GM19395 (cell line): ENCODE results near the gene OR10H3.
"Not testable (repeated sequence)": the region's sequence is repeated elsewhere in the genome, so short reads cannot be mapped to it uniquely, and the experiment has no call there.

Source experiments
- ATAC-seq: cut with Tn5 transposase; IDR thresholded peaks from one replicate; pipeline ENCODE4 v1.9.1; 2021; ENCODE audit warnings: mild to moderate bottlenecking, moderate library complexity; ENCODE audit not compliant: unreplicated experiment

The OR10H3 gene

DNA sequence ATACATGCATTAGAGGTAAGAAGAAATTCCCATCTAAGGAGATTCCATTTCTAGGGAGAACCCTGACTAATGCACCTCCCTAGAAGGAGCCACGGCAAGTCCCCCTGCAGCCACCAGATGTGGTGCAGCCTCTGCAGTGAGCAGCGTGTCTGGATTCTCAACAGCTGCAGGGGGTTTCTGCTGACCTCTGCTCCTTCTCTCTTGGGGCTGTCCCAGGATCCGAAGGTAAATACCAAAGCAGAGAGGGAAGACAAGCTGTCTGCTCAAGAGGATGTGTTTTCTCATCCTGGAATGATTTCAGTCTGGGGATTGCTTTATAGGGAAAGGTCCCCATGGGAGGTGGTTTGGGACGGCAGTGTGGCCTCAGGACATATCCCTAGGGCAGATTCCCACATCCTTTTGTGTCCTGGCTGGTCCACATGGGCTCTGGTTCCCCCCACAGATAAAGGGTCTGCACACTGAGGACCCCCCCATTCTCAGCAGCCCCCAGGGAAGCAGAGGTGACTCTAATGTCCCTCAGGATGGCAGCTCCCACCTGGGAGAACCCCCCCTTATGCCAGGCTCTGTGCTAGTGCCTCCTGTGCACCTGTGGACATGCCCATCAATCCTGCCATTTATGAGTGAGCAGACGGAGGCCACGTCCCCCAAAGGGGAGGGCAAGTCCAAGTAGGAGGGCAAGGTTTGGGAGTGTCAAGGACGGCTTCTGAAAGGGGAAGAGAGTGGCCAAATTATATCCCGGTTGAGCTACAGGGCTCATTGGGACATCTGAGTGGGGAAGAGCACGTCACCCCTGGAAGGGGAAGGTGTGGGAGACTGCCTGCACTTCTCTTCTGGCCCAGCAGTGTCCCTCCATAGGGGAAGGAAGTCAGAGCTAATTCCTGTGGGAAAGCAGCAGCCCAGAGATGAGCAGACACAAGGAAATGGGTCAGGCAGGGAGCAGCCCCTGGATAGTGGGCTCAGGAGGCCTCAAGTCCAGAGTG is 39.5 kb downstream of the OR10H3 start:
- ATAC-seq = no peak

DNA sequence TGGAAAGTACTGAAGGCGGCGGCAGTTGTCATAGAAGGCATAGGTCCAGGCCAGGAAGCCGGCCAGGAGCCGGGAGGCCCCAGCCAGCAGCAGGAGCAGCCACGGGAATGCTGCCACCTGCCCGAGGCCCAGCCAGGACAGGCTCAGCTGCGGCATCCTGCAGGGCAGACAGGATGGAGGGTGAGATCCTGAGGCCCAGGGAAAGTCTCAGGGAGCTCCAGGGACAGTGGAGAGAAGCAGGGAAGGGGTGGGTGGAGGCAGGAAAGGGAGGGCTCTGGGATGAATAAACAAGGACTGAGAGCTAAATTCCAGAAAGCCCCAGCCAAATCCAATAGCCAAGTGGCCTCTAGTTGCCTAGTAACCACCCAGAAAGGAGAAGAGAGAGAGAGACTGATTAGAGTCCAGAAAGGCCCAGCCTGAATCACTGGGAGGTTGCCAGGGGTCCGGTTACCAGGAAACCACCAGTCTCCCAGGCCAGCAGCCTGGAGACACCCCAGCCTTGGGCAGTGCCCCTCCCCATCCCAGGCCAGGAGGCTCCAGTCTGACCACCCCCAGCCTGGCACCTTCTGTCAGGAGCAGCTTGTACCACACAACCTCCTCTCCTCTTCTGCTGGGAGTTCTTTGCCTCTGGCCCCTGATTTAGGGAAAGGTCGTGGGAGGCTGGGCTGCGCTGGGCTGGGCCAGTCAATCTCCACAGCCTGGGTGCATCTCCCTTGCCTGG is 42.1 kb downstream of the OR10H3 start:
- ATAC-seq = no peak

DNA sequence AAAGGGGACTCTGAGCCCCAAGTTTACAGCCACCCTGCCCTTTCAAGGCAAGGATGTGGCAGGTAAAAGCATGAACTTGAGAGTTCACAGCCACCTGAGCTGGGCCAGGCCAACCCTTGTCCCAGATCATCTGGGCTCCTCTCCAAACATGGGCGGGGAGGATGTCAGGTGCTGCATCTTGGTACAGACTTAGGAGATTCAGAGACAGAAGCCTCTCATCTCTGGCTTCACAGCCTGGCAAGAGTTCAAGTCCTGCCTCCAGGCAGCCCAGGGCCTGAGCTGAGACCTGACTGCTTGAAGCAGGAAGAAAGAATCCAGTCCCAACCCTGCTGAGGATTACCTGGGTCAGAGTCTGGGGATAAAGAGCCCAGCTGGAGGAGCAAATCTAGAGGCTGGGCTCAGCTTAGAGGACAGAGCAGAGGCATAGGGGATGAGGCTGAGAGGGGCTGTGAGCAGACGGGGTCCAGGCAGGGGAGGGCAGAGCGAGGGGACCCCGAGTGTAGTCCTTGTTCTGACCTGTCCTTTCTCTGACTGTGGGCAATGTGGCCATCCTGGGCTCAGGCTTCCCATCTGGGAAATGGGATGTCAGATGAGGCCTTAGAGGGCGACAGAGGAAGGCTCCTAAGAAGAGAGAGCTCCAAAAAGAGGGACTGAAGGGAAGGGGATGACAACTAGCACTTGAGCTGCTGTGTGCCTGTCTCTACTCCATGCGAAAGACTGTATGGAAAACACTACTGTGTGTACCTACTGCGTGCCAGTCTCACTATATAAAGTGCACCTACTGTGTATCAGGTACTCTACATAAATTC is 43.0 kb downstream of the OR10H3 start:
- no peak for ATAC-seq

DNA sequence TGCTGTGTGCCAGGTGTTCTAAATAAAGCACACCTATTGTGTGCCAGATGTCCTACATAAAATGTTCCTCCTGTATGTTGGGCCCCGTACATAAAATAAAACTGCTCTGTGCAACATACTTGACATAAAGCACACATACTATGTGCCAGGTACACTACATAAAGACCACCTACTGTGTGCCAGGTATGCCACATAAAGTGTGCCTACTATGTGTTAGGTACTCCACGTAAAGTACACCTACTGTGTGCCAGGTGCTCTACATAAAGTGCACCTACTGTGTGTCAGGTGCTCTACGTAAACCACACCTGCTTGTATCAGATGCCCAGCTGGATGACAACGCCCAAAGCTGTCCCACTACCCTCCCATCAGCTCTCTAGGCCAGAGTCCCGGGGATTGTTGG is 43.9 kb downstream of the OR10H3 start:
- ATAC-seq = no peak

DNA sequence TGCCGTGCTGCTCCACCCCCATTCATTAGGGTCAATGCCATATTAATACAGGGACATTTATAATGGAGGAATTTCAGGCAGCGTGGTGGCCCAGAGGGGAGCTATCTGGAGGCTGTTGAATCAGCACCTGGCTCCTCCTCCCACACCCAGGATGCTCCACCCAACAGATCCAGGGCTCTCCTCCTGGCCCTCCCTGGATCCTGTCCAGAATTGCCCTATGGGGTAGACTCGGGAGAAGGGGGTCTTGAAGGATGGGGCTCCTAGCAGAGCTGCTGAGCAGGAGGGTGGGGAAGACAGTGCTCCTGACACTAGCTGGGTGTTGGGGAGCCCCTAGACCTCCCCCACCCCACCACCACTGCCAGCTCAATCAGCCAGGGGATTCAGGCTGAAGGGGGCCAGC is 44.4 kb downstream of the OR10H3 start:
- ATAC-seq = no peak

DNA sequence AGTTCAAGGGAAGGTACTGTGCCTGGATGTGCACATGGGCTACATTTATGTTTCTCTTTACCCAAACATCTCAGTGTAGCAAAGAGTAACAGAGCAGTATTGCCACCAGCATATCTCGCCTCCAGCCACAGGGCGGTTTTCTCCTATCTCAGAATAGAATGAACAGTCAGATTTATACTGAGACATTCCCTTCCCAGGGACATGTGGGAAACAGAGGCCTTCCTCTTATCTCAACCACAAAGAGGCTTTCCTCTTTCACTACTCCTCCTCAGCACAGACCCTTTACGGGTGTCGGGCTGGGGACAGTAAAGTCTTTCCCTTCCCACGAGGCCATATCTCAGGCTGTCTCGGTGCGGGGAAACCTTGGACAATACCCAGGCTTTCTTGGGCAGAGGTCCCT is 45.1 kb downstream of the OR10H3 start:
- not testable (repeated sequence) for ATAC-seq

DNA sequence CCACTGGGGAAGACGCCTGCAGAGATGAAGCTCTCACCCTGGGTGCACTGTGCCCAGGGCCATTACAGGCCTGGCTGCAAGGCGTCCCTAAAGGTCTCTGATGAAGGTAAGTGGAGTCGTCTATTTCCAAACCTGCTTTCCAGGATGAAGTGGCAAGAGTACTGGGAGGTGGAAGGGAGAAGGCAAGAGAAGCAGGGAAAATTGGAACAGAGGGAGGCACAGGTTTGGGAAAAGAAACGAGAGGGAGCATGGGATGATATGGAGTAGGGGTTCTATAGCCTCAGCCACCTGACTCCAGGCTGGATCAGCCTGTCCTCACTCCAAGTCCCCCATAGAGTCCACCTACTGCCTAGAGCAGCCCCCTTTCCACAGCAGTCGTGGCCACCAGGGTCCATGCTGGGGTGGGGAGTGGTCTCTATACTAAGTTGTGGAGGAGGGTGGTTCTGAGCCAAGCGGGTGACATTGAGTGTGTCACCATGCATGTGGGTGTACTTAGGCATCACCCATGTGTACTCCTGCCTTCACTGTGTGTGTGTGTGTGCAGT is 49.9 kb downstream of the OR10H3 start, which contains the start of gene OR10H5:
Gene OR10H5, plus strand, starts transcription at position 51 of the 545 bp plus-strand sequence. CDS start 6,388 bp downstream, outside the sequence.
- ATAC-seq = no peak

DNA sequence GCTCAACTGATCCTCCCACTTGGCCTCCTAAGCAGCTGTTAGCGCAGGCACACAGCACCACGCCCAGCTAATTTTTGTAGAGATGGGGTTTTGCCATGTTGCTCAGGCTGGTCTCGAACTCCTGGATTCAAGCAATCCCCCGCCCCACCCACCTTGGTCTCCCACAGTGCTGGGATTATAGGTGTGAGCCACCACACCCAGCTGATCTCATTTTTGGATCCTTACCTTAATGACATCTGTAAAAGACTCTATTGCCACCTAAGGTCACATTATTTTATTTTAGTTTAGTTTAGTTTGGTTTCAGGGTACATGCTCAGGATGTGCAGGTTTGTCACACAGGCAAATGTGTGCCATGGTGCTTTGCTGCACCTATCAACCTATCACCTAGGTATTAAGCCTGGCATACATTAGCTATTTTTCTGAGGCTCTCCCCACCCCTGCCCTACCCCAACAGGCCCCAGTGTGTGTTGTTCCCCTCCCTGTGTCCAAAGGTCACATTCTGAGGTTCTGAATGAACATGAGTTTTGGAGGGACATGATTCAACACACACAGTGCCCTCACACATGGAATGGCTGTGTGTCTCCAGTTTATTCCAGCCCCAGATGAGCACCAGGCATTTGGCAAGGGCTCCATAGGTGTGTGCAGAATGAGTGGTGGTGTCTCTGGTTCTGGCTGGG is 50.9 kb downstream of the OR10H3 start:
- no peak for ATAC-seq

DNA sequence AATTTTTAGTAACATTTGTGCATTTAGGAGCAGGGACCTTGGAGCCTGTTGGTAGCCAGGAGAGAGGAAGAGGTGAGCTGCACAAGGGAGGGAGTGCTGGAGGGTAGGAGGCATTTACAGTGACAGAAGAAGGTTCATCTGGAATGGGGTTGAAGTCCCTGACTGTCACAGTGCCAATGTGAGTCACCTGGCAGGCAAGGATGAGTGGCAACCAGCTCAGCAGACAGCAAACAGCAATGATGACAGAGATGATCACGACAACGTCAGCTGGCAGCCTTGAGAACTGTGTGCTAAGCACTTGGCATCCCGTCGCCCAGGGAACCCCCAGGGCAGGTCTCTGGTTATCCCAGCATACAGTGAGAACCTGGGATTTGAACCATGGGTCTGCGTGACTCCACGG is 52.3 kb downstream of the OR10H3 start:
- ATAC-seq = no peak
